ENCODE measurements around the gene RNPEP. TPM values are rescaled to one million over a fixed set of nuclear protein-coding genes. Genes with fewer than 3 reads are reported as not detected.
A peak's percentile ranks its signal among the peaks of the same experiment; 100 is the strongest.

The RNPEP gene
- total RNA-seq, 2 donors from 2014 or later, result 43.8 to 56.6 TPM

GRCh38 chr1:201989354-201990128, 7.1 kb downstream of the RNPEP start:
- Mint-ChIP-seq H3K27ac (peak overlapping the region in 1 of 2 donors; percentile 38), H3K9me3 (no peaks in the 10 kb centered on the region), H3K36me3 (peaks cover 0 to 12% of the 10 kb centered on the region in 2 donors)
- DNase-seq (ENCODE audit: low spot score in 2 of 2) (peak in 1 of 2 donors; percentile 26), ATAC-seq (no peak)

DNA sequence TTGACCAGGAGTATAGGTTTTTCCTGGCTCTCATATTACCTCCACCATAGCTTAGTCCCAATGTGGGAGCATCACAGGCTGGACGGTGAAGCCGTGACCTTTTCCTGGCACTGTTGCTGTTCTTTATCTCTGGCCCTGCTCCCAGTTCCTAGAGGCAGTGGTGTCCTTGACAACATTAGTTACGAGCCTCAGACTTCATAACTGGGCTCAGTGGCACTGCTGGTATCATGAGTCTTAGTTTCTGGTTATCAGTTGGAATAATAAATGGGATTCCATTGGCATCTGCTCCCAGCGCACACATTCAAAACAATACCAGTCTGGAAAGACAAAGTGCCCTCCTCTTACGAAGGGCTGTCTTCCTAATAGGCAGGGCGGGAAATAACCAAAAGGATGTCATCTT, 8.0 kb downstream of the RNPEP start:
- no peaks in the 10 kb centered on the region for H3K9me3 Mint-ChIP-seq
- peak in 1 of 2 donors; percentile 7 for DNase-seq (ENCODE audit: low spot score in 2 of 2)

DNA sequence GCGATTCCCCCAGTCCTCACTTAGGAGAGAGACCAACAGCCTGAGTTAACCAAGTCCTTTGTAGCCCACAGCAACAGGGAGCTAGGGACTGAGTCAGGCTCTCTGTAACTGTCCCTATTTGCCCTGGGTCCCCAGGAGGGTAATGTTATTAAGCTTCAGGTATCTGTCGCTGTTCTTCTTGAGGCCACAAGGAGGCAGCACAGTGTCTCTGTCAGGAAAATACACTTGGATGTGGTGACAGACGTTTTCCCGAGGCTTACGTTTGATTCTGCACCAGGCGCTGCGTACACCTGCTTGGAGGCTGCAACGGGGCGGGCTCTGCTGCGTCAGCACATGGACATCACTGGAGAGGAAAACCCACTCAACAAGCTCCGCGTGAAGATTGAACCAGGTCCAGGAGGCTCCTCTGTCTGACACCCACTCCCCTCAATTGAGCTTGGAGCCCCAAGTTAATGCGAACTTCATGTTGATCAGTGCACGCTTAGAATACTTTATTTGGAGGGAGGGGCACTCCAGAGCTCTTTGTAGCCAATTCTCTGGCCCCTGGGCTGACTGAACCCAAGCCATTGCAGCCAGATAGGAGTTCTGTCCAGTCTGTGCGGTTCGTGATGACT, 17.3 kb downstream of the RNPEP start:
- DNase-seq (ENCODE audit: low spot score in 2 of 2) (peak in 1 of 2 donors; percentile 24), ATAC-seq (peak; percentile 82 to 89)
- peaks cover 11 to 12% of the 10 kb centered on the region in 2 donors for H3K36me3 Mint-ChIP-seq
- no peak overlapping the region for H3K27ac Mint-ChIP-seq
- no peaks in the 10 kb centered on the region for H3K9me3 Mint-ChIP-seq

More for the DNA sequence above, 8.0 kb downstream of the RNPEP start:
- peaks cover 0 to 12% of the 10 kb centered on the region in 2 donors for H3K36me3 Mint-ChIP-seq
- peak overlapping the region in 1 of 2 donors; percentile 38 for H3K27ac Mint-ChIP-seq
- ATAC-seq, result no peak

GRCh38 chr1:202002507-202002906, 20.1 kb downstream of the RNPEP start:
- H3K36me3 Mint-ChIP-seq, result peaks cover 11 to 12% of the 10 kb centered on the region in 2 donors
- no peaks in the 10 kb centered on the region for H3K9me3 Mint-ChIP-seq
- H3K27ac Mint-ChIP-seq, result no peak overlapping the region

DNA sequence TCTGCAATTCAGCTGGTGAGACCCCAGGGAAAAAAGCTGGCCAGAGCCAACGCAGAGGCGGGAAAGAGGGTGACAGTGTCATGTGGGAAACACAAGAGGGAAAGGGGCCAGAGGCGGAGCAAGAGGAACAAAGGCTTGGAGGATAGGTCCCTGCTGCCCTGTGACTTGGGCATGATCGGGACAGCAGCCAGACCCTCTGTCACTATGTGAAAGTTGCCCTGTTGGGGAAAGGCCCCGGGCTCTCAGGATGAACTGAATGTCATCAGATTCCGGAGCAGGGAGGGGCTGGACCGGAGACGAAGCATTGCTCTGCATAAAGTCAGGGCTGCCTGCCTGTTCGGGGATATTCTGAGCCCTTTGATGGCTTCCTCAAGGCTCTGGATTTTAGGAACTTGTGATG, 22.3 kb downstream of the RNPEP start:
- Mint-ChIP-seq H3K36me3 (peaks cover 10 to 12% of the 10 kb centered on the region in 2 donors), H3K27ac (peak overlapping the region in 1 of 2 donors; percentile 9), H3K9me3 (no peaks in the 10 kb centered on the region)
- DNase-seq (ENCODE audit: low spot score in 2 of 2) (no peak), ATAC-seq (no peak)

More at GRCh38 chr1:202002507-202002906, 20.1 kb downstream of the RNPEP start:
- DNase-seq (ENCODE audit: low spot score in 2 of 2) (no peak), ATAC-seq (no peak)

DNA sequence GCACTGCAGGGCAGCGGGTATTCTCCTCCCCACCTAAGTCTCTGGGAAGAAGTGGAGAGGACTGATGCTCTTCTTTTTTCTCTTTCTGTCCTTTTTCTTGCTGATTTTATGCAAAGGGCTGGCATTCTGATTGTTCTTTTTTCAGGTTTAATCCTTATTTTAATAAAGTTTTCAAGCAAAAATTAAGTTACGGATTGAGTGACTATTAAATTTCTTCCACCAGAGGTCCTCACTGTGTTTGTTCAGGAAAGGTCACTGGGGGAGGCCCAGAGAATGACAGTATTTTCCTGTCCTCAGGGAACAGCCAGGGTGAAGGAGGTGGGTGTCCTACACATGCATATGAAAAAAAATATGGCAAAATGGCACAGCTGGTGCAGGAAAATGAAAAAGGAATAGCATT, 23.5 kb downstream of the RNPEP start:
- peaks cover 5% of the 10 kb centered on the region in 2 donors for H3K36me3 Mint-ChIP-seq
- no peaks in the 10 kb centered on the region for H3K9me3 Mint-ChIP-seq
- DNase-seq (ENCODE audit: low spot score in 2 of 2) (no peak), ATAC-seq (no peak)
- no peak overlapping the region for H3K27ac Mint-ChIP-seq

DNA sequence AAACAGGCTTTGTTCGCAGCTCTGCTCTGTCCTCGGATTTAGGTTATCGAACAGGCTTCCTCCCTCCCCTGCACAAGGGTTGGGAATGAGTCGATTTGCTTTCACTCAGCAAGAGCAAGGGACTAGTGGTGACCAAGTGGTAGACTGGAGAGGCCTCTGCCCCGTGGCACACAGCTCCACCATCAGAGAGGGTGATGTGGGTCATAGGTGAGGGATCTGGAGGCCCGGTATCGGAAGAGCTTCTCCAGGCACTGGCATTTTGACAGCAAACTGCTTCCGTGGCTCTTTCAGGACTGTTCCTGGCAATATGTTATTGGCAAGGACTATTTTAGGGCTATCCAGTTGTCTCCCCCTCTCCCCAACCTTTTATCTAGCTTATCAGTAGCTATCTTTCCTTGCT, 24.9 kb downstream of the RNPEP start:
- Mint-ChIP-seq H3K27ac (peak overlapping the region in 1 of 2 donors; percentile 77), H3K9me3 (no peaks in the 10 kb centered on the region), H3K36me3 (peaks cover 5% of the 10 kb centered on the region in 2 donors)
- no peak for ATAC-seq
- no peak for DNase-seq (ENCODE audit: low spot score in 2 of 2)

- Mint-ChIP-seq H3K9me3 (no peaks in the 10 kb centered on the region), H3K27ac (no peak overlapping the region), H3K36me3 (peaks cover 0 to 5% of the 10 kb centered on the region in 2 donors)
- no peak for DNase-seq (ENCODE audit: low spot score in 2 of 2)
- ATAC-seq, result no peak
Measured at GRCh38 chr1:202007805-202008489, 25.5 kb downstream of the RNPEP start.

DNA sequence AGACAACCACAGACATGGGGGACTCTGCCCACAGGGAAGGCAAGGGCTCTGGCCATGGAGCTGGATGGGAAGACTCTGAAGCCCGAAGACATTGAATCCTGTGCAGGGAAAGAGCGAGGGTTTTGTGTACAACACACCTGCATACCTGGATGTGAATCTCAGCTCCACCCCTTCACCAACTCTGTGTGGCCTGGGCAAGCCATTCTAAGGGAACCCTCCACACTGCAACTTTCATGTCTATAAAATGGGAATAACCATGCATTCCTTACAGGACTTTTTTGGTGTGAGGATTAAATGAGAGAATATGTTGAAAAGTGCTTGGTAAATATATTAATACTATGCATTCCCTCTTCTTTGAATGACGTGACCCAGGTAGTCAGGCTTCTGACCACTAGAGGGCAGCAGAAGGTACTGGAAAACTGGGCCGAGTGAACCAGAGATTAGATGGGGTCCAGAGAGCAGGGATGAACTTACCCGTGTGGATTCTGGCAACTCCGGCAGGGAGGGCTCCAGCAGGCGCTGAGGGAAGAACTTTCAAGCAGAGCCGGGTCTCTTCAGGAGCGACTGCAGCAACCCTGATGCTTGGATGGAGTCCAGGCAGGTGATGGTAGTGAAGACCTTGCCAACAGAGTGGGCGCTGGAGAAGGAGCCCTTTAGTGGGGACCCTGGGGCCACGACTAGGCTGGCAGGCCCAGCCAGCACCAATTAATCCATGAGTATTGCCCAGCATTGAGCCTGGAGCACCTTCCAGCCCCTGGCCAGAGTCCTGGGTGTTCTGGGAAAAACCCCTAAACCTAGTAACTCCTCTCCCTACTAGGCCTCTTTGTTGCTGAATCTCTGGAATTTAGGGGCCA, 27.1 kb downstream of the RNPEP start:
- Mint-ChIP-seq H3K36me3 (peaks cover 0 to 2% of the 10 kb centered on the region in 2 donors), H3K9me3 (no peaks in the 10 kb centered on the region), H3K27ac (no peak overlapping the region)
- DNase-seq (ENCODE audit: low spot score in 2 of 2) (peak in 1 of 2 donors; percentile 72), ATAC-seq (peak; percentile 73)

GRCh38 chr1:202010180-202011015, 27.9 kb downstream of the RNPEP start, which contains the start of gene ELF3:
Gene ELF3 (plus strand): TSS chr1:202010587. CDS start chr1:202011137, 550 bp downstream.
- Mint-ChIP-seq H3K9me3 (no peaks in the 10 kb centered on the region), H3K36me3 (no peaks in the 10 kb centered on the region), H3K27ac (peak within 1 kb of the TSS in 1 of 2 donors; percentile 24)
- peak in 1 of 2 donors; percentile 65 for ATAC-seq
- DNase-seq (ENCODE audit: low spot score in 2 of 2), result no peak

DNA sequence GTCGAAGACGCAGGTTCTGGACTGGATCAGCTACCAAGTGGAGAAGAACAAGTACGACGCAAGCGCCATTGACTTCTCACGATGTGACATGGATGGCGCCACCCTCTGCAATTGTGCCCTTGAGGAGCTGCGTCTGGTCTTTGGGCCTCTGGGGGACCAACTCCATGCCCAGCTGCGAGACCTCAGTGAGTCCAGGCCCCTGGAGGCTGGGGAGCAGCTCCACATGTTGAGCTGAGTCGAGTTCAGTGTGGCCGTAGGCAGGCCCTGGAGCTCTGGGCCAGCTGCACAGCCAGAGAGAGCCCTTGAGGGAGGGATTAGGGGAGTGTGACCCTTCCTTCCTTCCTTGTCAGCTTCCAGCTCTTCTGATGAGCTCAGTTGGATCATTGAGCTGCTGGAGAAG, 29.5 kb downstream of the RNPEP start:
- Mint-ChIP-seq H3K36me3 (no peaks in the 10 kb centered on the region), H3K9me3 (no peaks in the 10 kb centered on the region), H3K27ac (no peak overlapping the region)
- no peak for ATAC-seq
- no peak for DNase-seq (ENCODE audit: low spot score in 2 of 2)

GRCh38 chr1:202012544-202013478, 30.4 kb downstream of the RNPEP start:
- Mint-ChIP-seq H3K36me3 (no peaks in the 10 kb centered on the region), H3K27ac (no peak overlapping the region), H3K9me3 (no peaks in the 10 kb centered on the region)
- DNase-seq (ENCODE audit: low spot score in 2 of 2) (no peak), ATAC-seq (no peak)

- Mint-ChIP-seq H3K9me3 (no peaks in the 10 kb centered on the region), H3K27ac (peak overlapping the region in 1 of 2 donors; percentile 44), H3K36me3 (no peaks in the 10 kb centered on the region)
- ATAC-seq, result no peak
- DNase-seq (ENCODE audit: low spot score in 2 of 2), result no peak
Measured at GRCh38 chr1:202013603-202014002, 31.2 kb downstream of the RNPEP start.

DNA sequence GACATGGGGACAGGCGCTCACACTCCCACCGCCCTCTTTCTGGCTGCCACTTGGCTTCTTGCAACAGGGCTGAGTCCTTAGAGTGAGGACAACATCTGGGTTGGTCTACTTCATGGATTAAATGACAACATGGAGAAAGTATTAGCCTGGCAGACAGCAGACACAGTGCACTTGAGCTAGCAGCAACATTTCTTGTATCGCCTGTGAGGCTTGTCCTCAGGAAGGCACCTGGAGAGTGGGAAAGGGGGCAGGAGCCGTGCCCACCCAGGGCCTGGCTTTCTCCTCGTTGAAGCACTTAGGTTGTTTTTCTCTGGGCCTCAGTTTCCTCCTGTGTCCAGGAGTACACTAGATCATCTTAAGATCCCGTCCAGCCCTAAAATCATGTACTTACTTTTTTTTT, 31.6 kb downstream of the RNPEP start:
- no peak overlapping the region for H3K27ac Mint-ChIP-seq
- H3K36me3 Mint-ChIP-seq, result no peaks in the 10 kb centered on the region
- DNase-seq (ENCODE audit: low spot score in 2 of 2) (no peak), ATAC-seq (no peak)
- H3K9me3 Mint-ChIP-seq, result no peaks in the 10 kb centered on the region
